Activated T-cell treated with anti-CD3 and anti-CD28 coated beads, Interleukin-2, amount 50 U/mL, for 24 hours (primary cell): ENCODE results near the gene CRACR2A.
A peak's percentile ranks its signal among the peaks of the same experiment; 100 is the strongest.

Experiments
- DNase-seq: peaks from one replicate; pipeline ENCODE4 v3.0.0-alpha.2; 2020
- H3K27ac Mint-ChIP-seq: 2 replicates; pipeline ENCODE4 v1.8.0; 2020; ENCODE audit warnings: mild to moderate bottlenecking, mixed read lengths
- H3K27me3 Mint-ChIP-seq: 2 replicates; pipeline ENCODE4 v1.8.0; 2020; ENCODE audit warnings: mixed read lengths
- H3K36me3 Mint-ChIP-seq: 2 replicates; pipeline ENCODE4 v1.8.0; 2020; ENCODE audit warnings: low read depth, mixed read lengths
- H3K4me1 Mint-ChIP-seq: 2 replicates; pipeline ENCODE4 v1.8.0; 2020; ENCODE audit warnings: low read depth, mixed read lengths
- H3K4me3 Mint-ChIP-seq: 2 replicates; pipeline ENCODE4 v1.8.0; 2020; ENCODE audit warnings: mild to moderate bottlenecking, moderate library complexity, mixed read lengths
- H3K9me3 Mint-ChIP-seq: 2 replicates; pipeline ENCODE4 v1.8.0; 2020; ENCODE audit warnings: mixed read lengths

Gene CRACR2A

GRCh38 chr12:3622822-3623690 is 129.9 kb downstream of the CRACR2A start:
- Mint-ChIP-seq H3K4me3 (no peak overlapping the region), H3K27me3 (no peaks in the 10 kb centered on the region), H3K4me1 (peaks cover 2% of the 10 kb centered on the region), H3K36me3 (peaks cover 94% of the 10 kb centered on the region), H3K27ac (no peak overlapping the region), H3K9me3 (no peaks in the 10 kb centered on the region)
- DNase-seq = no peak

- Mint-ChIP-seq H3K9me3 (no peaks in the 10 kb centered on the region), H3K27ac (peak overlapping the region; percentile 18), H3K4me1 (peaks cover 2% of the 10 kb centered on the region), H3K36me3 (peaks cover 96% of the 10 kb centered on the region), H3K4me3 (no peak overlapping the region), H3K27me3 (no peaks in the 10 kb centered on the region)
- no peak for DNase-seq
These were observed 130.7 kb downstream of the CRACR2A start for GRCh38 chr12:3622021-3622821.

GRCh38 chr12:3620856-3621255 is 132.1 kb downstream of the CRACR2A start:
- no peak for DNase-seq
- Mint-ChIP-seq H3K4me1 (peaks cover 7% of the 10 kb centered on the region), H3K4me3 (no peak overlapping the region), H3K9me3 (no peaks in the 10 kb centered on the region), H3K27me3 (no peaks in the 10 kb centered on the region), H3K27ac (no peak overlapping the region), H3K36me3 (peaks cover 96% of the 10 kb centered on the region)

DNA sequence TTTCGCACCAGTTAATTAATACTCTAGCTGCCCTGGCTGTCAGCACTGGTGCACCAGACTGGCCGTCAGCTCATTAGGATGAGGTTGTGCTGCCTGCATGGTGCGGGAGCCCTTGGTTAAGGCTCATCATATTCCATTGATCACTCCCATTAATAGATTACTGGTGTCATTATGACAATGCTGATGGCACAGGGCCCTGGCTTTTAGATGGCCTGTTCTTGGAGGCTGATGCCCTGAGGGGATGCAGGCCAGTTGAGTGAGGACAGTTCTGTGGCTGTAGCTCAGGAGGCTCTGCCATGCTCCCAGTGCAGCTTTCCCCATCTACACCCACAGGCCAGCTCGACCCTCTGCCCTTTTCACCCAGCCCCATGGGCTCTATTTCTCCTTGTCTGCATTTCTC is 135.3 kb downstream of the CRACR2A start:
- Mint-ChIP-seq H3K4me3 (no peak overlapping the region), H3K27ac (no peak overlapping the region), H3K4me1 (peaks cover 5% of the 10 kb centered on the region), H3K27me3 (no peaks in the 10 kb centered on the region), H3K9me3 (no peaks in the 10 kb centered on the region), H3K36me3 (peaks cover 94% of the 10 kb centered on the region)
- no peak for DNase-seq

DNA sequence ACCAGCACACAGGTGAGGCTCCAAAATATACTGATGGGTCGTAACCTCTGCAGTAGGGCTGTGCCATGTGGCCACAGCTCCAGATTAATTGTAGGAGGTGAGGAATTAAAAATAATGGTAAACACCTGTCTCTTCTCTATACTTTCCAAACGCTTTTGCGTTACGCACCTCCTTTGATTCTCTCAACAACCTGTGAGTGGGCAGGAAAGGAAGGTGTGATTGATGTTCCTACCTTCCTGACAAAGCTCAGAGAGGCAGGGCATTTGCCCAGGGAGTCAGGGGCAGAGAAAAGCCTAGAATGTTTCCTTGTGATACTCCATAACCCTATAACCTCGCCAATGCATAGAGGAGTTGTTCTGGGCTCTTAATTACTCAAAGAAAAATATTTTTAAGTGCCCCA is 137.0 kb downstream of the CRACR2A start:
- Mint-ChIP-seq H3K4me3 (no peak overlapping the region), H3K27me3 (no peaks in the 10 kb centered on the region), H3K9me3 (no peaks in the 10 kb centered on the region), H3K36me3 (peaks cover 94% of the 10 kb centered on the region), H3K27ac (no peak overlapping the region), H3K4me1 (peaks cover 5% of the 10 kb centered on the region)
- DNase-seq = no peak

DNA sequence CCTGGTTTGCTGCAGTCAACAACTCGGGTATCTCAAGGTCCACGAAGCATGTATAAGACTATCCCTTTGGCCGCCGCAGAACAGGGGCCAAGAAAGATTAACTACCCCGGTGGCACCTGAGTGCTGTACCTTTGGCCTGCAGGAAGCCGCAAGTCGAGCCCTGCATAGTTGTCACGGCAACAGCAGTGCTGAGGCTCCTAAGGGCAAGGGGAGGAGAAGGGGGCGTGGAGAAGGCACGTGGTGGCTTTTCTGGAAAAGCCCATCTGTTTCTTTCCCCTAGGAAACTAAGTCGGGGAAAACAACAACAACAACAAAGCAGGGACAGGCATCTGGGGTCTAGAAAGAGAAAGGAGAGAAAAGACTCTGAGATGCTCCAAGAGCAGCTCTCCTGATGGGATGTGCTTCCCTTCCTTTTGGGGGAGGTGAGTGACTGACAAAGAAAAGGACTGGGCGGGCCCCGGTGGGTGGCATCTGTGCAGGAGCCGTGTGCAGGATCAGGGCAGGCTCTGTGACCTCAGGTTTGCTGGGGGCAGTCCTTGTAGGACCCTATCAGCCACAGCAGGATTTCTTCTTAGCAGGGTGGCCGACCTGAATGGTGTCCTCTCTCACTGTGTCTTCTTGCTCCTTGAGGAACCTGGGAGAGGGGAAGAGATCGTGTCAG is 138.0 kb downstream of the CRACR2A start:
- Mint-ChIP-seq H3K27ac (no peak overlapping the region), H3K9me3 (no peaks in the 10 kb centered on the region), H3K4me3 (no peak overlapping the region), H3K36me3 (peaks cover 93% of the 10 kb centered on the region), H3K4me1 (peaks cover 5% of the 10 kb centered on the region), H3K27me3 (no peaks in the 10 kb centered on the region)
- DNase-seq = no peak

GRCh38 chr12:3613641-3614395 is 139.1 kb downstream of the CRACR2A start:
- no peak for DNase-seq
- Mint-ChIP-seq H3K4me1 (peaks cover 5% of the 10 kb centered on the region), H3K27ac (no peak overlapping the region), H3K36me3 (peaks cover 93% of the 10 kb centered on the region), H3K9me3 (no peaks in the 10 kb centered on the region), H3K4me3 (no peak overlapping the region), H3K27me3 (no peaks in the 10 kb centered on the region)

GRCh38 chr12:3611860-3612703 is 140.8 kb downstream of the CRACR2A start:
- peaks cover 77% of the 10 kb centered on the region for H3K36me3 Mint-ChIP-seq
- H3K4me3 Mint-ChIP-seq = no peak overlapping the region
- no peak overlapping the region for H3K27ac Mint-ChIP-seq
- H3K4me1 Mint-ChIP-seq = peaks cover 5% of the 10 kb centered on the region
- H3K27me3 Mint-ChIP-seq = no peaks in the 10 kb centered on the region
- H3K9me3 Mint-ChIP-seq = no peaks in the 10 kb centered on the region
- DNase-seq = no peak

- no peaks in the 10 kb centered on the region for H3K9me3 Mint-ChIP-seq
- no peak for DNase-seq
- H3K4me3 Mint-ChIP-seq = no peak overlapping the region
- no peak overlapping the region for H3K27ac Mint-ChIP-seq
- peaks cover 35% of the 10 kb centered on the region for H3K36me3 Mint-ChIP-seq
- H3K27me3 Mint-ChIP-seq = no peaks in the 10 kb centered on the region
- H3K4me1 Mint-ChIP-seq = peaks cover 2% of the 10 kb centered on the region
These were observed 145.1 kb downstream of the CRACR2A start for GRCh38 chr12:3607821-3608220.

- Mint-ChIP-seq H3K27me3 (no peaks in the 10 kb centered on the region), H3K27ac (no peak overlapping the region), H3K9me3 (no peaks in the 10 kb centered on the region), H3K4me3 (no peak overlapping the region), H3K4me1 (peaks cover 2% of the 10 kb centered on the region), H3K36me3 (peaks cover 30% of the 10 kb centered on the region)
- DNase-seq = no peak
These were observed 145.7 kb downstream of the CRACR2A start for GRCh38 chr12:3607039-3607720.

DNA sequence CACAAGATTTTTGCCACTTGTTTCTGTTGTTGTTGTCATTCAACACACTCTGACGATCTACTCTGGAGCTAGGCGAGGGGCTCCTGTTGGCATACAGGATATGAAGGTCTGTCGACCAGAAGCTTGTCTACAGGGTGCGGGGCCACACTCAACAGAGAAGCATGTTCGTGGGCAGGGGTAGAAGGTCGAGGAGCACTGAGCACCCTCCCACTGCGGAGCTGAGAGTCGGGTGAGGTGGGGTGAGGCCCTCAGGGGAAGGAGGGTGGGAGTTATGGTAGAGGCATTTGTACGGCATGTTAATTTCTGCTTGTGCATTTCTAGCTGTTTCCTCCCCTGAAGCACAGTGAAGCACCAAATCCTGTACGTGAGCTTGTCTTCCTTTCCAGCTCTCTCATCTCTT is 146.8 kb downstream of the CRACR2A start:
- Mint-ChIP-seq H3K4me3 (no peak overlapping the region), H3K27me3 (no peaks in the 10 kb centered on the region), H3K9me3 (no peaks in the 10 kb centered on the region), H3K36me3 (peaks cover 20% of the 10 kb centered on the region), H3K4me1 (peaks cover 2% of the 10 kb centered on the region), H3K27ac (no peak overlapping the region)
- no peak for DNase-seq

DNA sequence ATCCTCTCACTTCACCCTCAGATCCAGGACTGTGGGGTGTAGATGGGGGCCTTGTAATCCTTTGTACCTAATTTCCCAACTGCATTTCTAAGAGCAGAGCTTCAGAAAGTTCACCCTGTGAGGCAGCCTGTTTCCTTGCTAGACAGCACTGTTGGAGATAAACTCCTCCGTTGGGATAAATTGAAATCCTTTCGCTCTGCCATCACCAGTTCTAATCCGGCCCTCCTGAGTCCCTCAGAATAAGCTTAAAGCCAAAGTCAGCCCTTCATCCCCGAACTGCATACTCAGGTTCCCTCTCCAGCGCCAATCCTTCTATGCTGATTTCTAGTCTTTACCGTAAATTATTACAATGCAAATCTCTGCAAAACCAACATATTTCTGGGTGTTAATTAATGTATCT is 147.2 kb downstream of the CRACR2A start:
- Mint-ChIP-seq H3K27me3 (no peaks in the 10 kb centered on the region), H3K4me1 (peaks cover 2% of the 10 kb centered on the region), H3K36me3 (peaks cover 19% of the 10 kb centered on the region), H3K4me3 (no peak overlapping the region), H3K27ac (no peak overlapping the region), H3K9me3 (no peaks in the 10 kb centered on the region)
- DNase-seq = no peak
